GM18498 (cell line): Measurements from ENCODE around the gene NUDT1.
A peak's percentile ranks its signal among the peaks of the same experiment; 100 is the strongest.
"Not testable (repeated sequence)": the region's sequence is repeated elsewhere in the genome, so short reads cannot be mapped to it uniquely, and the experiment has no call there.

Experiments used
- ATAC-seq: cut with Tn5 transposase; IDR thresholded peaks from one replicate; pipeline ENCODE4 v1.9.1; 2021; ENCODE audit warnings: mild to moderate bottlenecking, moderate library complexity; ENCODE audit not compliant: unreplicated experiment

Gene NUDT1

GRCh38 chr7:2264158-2264557 lies 22.1 kb downstream of the NUDT1 start:
- ATAC-seq: no peak

DNA sequence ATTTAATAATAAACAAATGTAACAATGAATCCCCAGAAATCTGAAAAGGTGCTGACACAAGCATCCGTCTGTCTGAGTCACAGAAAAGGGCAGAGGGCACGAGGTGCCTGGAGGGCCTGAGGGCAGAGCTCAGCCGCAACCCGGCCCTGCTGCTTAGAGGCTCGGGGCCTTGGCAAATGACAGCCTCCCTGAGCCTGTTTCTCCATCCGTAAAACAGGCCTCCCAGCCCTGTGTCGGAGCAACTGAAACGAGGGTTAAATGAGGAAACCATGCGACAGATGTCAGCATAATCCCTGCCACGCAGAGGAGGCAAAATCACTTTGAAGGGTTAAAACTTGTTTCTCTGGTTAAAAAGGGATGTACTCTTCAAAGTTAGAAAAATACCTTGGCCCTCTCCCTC lies 24.9 kb downstream of the NUDT1 start:
- no peak for ATAC-seq

DNA sequence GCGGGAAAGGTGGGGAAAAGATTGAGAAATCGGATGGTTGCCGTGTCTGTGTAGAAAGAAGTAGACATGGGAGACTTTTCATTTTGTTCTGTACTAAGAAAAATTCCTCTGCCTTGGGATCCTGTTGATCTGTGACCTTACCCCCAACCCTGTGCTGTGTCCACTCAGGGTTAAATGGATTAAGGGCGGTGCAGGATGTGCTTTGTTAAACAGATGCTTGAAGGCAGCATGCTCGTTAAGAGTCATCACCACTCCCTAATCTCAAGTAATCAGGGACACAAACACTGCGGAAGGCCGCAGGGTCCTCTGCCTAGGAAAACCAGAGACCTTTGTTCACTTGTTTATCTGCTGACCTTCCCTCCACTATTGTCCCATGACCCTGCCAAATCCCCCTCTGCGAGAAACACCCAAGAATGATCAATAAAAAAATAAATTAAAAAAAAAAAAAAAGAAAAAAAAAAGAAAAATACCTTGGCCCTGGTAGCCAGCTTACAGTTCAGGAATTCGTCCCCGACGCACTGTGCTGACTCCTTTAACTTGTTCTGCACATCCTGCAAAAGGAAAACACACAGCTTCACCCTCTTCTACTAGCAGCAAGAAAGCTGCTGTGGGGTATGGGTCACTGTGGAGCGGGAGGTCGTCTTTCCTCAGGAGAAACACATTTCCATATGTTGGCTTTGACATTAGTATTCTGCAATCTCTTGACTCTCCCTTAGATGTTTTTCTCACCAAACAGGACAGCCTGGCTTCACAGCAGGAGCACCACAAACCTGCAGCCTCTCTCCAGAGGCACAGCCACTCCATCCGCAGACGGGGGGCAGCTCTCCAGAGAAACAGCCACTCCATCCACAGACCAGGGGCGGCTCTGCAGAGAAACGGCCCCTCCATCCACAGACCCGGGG lies 27.3 kb downstream of the NUDT1 start:
- not testable (repeated sequence) for ATAC-seq

- ATAC-seq: no peak
Observed at GRCh38 chr7:2269991-2270460, 28.0 kb downstream of the NUDT1 start.

DNA sequence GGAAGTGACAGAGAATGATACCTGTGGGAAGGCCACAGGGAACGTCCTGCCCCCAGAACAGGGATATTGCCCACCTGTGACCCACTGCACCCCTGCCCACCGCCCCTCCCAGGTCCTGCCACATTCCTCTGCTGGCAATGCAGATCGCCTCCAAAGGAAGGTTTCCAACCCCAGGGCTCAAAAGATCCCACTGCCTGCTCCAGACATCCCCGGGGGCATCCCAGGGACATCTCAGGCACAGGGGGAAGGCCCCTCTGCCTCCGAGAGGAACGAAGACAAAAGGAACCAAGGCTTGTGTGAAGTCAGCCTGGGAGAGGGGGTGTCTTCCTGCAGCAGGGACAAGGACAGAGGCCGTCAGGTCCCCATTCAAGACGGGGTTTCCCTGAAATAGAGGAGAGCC lies 28.5 kb downstream of the NUDT1 start:
- ATAC-seq: no peak

- no peak for ATAC-seq
Observed at GRCh38 chr7:2271273-2272026, 29.4 kb downstream of the NUDT1 start.

GRCh38 chr7:2272031-2272430 lies 30.0 kb downstream of the NUDT1 start:
- ATAC-seq: no peak

GRCh38 chr7:2273866-2274265 lies 31.8 kb downstream of the NUDT1 start:
- ATAC-seq: no peak

DNA sequence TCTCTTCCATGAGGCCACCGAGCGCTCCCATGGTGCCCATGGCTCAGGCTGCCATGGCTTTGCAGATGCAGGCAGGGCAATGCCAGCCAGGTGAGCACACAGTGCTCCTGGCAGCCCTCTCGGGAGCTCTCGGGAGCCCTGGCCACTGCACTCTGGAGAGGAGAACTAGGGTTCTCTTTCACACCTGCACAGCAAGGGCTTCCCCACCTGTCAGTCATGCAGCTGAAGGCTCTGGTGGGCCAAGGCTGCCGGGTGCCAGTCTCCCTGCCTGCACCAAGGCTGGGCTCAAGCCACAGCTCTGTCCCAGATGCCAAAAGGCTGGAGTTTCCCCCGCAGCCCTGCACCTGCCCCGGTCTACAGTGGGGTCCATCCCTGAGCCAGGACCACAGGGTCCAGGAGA lies 32.6 kb downstream of the NUDT1 start:
- no peak for ATAC-seq

GRCh38 chr7:2275101-2275500 lies 33.1 kb downstream of the NUDT1 start:
- no peak for ATAC-seq

DNA sequence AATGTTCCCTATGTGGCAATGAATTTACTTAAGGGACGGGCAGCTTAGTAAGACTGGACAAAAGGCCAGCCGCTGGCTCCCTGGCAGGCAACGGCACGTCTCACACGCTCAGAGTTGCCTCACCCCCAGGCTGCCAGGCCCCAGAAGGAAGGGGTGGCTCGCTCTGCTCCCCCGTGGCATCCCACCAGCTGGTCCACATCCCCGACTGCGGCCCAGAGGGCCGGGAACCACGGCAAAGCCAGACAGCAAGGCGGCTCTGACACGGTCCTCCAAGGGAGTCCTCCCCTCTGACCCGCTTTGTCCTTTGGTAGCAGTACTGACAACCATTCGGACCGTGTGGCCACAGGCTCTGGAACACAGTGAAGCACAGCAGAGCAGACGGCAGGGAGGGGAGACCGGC lies 34.1 kb downstream of the NUDT1 start:
- no peak for ATAC-seq

DNA sequence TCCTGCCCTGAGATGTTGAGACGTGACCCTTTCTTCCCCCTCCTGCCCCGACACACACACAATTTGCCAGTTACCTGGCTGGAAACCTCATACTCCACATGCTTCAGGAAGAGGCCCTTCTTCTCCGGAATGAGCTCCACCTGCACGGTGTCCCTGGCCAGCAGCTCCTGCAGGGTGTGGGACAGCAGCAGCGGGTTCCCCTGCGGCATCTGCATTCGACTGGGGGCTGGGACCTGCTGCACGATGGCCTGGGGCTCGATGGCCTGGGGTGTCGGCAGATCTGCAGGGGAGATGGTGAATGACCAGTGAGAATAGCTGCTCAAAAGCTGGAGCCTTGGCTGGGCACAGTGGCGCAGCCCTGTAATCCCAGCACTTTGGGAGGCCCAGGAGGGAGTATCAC lies 36.0 kb downstream of the NUDT1 start:
- no peak for ATAC-seq

DNA sequence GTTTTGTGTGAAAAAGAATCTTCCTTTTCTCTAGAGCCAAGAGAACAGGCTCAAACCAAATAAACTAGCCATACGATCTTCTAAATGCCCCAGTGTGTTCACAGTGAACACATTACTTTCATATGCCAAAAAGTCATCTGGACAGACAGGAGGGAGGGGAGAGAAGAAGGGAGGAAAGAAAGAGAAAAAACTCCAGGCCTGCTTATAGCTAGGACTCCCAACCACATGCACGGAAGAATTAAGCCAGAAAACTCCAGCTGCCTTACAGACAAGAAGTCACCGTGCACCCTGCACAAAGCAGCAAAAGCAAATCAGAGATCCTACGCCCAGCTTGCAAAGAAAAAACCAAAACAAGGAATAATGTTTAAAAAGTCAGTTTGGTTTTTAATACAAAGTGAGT lies 37.9 kb downstream of the NUDT1 start:
- no peak for ATAC-seq

DNA sequence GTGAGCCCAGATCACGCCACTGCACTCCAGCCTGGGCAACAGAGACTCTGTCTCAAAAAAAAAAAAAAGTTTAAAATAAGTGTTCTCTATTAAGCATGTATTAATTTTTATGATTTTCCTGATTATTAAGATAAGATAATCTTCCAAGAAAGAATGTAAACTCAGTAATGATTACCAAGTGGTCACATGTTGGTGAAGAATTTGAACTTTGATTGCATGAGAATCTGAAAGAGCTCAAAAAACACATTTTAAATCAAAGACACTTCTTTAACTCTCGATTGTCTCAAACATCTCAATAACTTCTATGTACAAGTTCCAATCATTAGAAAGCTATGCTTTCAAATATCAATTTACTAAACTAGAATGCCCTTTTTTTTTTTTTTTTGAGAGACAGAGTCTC lies 38.4 kb downstream of the NUDT1 start:
- ATAC-seq: no peak

GRCh38 chr7:2281541-2281940 lies 39.5 kb downstream of the NUDT1 start:
- ATAC-seq: no peak

DNA sequence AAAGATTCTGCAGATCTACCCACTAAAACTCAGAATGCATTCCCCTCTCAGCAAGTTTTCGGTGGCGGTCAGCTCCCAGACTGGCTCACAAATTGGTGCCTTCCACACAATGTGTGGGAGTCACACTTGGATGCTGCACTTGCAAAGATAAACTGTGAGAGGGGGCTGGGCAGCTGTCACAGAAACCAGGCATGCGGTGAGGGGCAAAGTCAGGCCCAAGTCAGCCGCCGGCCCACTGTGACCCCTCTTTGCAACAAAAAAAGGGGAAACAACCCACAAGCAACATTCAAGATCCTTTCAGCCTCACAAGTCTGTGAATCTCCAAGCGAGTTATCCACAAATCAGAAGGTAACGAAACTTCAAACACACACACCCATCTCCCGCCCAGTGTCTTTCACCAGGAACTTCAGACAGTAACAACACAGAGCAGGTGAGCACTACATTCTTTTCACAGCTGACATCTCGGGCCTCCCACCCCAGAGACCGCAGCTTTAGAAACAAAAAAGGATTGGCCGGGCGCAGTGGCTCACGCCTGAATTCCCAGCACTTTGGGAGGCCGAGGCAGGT lies 40.2 kb downstream of the NUDT1 start:
- ATAC-seq: no peak

- no peak for ATAC-seq
Observed at GRCh38 chr7:2283074-2283473, 41.0 kb downstream of the NUDT1 start.

- ATAC-seq: no peak
Observed at GRCh38 chr7:2287745-2288144, 45.7 kb downstream of the NUDT1 start.

DNA sequence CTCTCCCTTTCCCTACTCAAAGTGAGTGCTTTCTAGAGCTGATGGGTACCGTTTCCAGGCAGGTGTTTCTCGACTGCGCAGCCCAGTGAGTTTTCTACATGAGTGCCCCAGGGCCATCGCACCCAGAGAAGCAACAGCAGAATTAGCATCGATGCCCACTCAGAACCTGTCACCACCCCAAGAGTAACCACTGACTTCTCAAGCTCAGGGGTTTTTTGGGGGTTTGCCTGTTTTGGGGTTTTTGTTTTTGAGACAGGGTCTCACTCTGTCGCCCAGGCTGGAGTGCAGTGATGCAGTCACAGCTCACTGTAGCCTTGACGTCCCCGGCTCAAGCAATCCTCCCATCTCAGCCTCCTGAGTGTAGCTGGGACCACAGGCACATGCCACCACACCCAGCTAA lies 46.5 kb downstream of the NUDT1 start:
- peak; percentile 67 for ATAC-seq

DNA sequence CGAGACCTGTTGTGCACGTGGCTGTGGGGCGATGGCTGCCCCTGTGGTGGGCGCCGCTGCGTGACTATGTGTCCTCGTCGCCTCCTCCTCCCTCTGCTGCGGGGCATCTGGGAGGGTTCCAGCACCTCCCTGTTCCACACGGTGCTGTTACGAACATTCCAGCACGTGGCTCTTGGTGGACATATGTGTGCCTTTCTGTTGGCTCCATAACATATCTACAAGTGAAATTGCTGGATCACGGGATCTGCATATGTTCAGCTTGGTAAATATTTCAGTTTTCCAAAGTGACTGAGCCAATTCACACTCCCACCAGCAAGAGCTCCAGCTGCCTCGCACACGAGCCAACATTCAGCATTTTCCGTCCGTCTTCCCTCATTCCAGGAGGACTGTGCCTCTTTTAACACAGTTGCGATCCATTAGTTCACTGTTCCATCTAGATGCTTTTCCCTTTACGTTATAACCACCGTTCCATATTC lies 47.1 kb downstream of the NUDT1 start:
- ATAC-seq: no peak

- ATAC-seq: no peak
Observed at GRCh38 chr7:2289621-2290020, 47.6 kb downstream of the NUDT1 start.

GRCh38 chr7:2290877-2291276 lies 48.9 kb downstream of the NUDT1 start:
- ATAC-seq: no peak
